ENCODE data around the gene MBNL2.

MBNL2 gene

GRCh38 chr13:97434397-97435201, 212.5 kb downstream of the MBNL2 start:
- no peak for DNase-seq (ENCODE audit: low spot score)
- in situ Hi-C loops (cut with MboI; ENCODE audit: low pct_unique_long_range_greater_than_20kb, low sequenced_read_pairs, unreplicated experiment): no loop called here
- TF ChIP-seq CTCF (IDR thresholded peaks at IDR 0.05; ENCODE audit: extremely low read depth, insufficient read depth, missing control alignments): no peak

- DNase-seq (ENCODE audit: low spot score): no peak
- TF ChIP-seq CTCF (IDR thresholded peaks at IDR 0.05; ENCODE audit: extremely low read depth, insufficient read depth, missing control alignments): no peak
- in situ Hi-C loops (cut with MboI; ENCODE audit: low pct_unique_long_range_greater_than_20kb, low sequenced_read_pairs, unreplicated experiment): no loop called here
Measured at GRCh38 chr13:97435323-97435722, 213.2 kb downstream of the MBNL2 start.

DNA sequence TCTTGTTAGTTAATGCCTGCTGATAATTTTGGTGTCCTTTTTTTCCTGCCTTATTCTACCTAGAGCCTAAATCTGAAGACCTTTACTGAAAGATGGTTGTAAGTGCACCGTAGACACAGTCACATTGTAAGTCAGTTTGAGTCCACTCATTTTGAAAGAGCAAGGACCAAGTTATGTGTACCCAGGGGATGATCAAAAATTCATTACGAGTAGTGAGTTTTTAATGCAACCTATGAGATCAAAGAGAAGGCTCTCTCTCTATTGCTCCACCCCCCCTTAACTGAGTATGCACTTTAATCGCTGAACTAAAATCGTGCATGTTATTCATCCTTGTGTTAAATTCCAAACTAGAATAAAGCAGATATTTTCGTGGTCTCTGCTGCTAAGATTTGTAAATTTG, 213.7 kb downstream of the MBNL2 start:
- in situ Hi-C loops (cut with MboI; ENCODE audit: low pct_unique_long_range_greater_than_20kb, low sequenced_read_pairs, unreplicated experiment): no loop called here
- no peak for TF ChIP-seq CTCF (IDR thresholded peaks at IDR 0.05; ENCODE audit: extremely low read depth, insufficient read depth, missing control alignments)
- DNase-seq (ENCODE audit: low spot score): no peak

GRCh38 chr13:97436845-97437244, 214.7 kb downstream of the MBNL2 start:
- in situ Hi-C loops (cut with MboI; ENCODE audit: low pct_unique_long_range_greater_than_20kb, low sequenced_read_pairs, unreplicated experiment): no loop called here
- TF ChIP-seq CTCF (IDR thresholded peaks at IDR 0.05; ENCODE audit: extremely low read depth, insufficient read depth, missing control alignments): no peak
- no peak for DNase-seq (ENCODE audit: low spot score)

DNA sequence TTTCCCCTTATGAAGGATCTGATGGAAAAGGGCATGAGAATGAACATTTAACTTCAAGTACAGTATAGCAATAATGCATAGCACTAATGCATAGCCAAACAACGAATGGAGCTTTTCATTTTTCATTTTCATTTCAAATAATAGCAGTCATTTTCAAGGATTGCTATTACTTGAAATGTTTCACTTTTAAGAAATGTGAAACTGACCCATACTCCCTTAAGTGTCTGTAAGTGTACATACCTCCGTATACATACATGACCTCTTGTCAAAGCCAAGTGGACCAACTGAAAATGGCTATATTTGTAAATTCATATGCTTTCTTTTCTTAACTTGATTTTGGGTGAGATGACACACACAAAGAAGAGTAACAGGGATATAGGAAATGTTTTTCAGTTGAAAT, 215.6 kb downstream of the MBNL2 start:
- no peak for DNase-seq (ENCODE audit: low spot score)
- no peak for TF ChIP-seq CTCF (IDR thresholded peaks at IDR 0.05; ENCODE audit: extremely low read depth, insufficient read depth, missing control alignments)
- in situ Hi-C loops (cut with MboI; ENCODE audit: low pct_unique_long_range_greater_than_20kb, low sequenced_read_pairs, unreplicated experiment): no loop called here

DNA sequence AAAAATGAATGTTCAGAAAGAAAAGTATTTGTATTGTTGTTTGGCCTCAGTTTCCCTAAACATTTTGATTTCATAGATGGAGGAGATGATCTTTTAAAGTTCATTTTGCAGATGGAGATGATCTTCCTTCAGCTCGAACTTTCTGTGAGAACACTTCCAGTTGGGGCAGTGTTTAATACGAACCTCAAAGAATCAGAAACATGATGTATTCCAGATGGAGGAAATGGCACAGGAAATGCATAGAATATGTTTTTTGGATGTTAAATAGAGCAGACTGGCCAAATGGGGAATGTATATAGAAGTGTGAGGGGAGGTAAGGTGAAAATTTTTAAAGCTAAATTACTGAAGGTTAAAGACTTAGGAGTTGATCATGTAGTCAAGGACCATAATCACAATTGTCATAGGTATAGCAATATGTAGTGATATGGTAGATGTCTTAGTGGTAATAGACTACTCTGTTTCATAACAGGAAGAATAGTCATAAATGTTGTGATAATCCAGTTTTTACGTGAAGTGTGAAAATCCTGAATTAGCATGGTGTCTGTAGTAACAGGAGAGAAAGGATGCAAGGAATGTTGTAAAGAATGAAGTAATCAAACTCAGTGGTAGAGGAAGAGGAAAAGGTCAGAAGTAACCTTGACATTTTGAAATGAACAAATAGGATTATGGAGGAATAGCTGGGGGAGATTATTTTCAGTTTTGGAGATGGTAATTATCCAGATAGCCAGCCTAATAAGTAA, 216.9 kb downstream of the MBNL2 start:
- DNase-seq (ENCODE audit: low spot score): no peak
- in situ Hi-C loops (cut with MboI; ENCODE audit: low pct_unique_long_range_greater_than_20kb, low sequenced_read_pairs, unreplicated experiment): no loop called here
- no peak for TF ChIP-seq CTCF (IDR thresholded peaks at IDR 0.05; ENCODE audit: extremely low read depth, insufficient read depth, missing control alignments)
